Measurements from ENCODE around the gene HIGD1A. TPM values are rescaled to one million over a fixed set of nuclear protein-coding genes. Genes with fewer than 3 reads are reported as not detected.

The HIGD1A gene
- total RNA-seq, 1 donor from 2014 or later: 190 TPM

- TF ChIP-seq CTCF (IDR thresholded peaks at IDR 0.05; ENCODE audit: insufficient read depth, low read length, poor library complexity, severe bottlenecking): peak; percentile 84
- H3K4me3 ChIP-seq (ENCODE audit: low read depth, low read length): no peak overlapping the region
- H3K36me3 ChIP-seq (ENCODE audit: control insufficient read depth, insufficient read depth, low read length): no peaks in the 10 kb centered on the region
- no peaks in the 10 kb centered on the region for H3K27me3 ChIP-seq (ENCODE audit: control insufficient read depth, insufficient read depth, low read length)
- no peak for DNase-seq (ENCODE audit: low read depth)
Measured at GRCh38 chr3:42831321-42831713, 27.0 kb upstream of the HIGD1A start.

- DNase-seq (ENCODE audit: low read depth): no peak
- no peaks in the 10 kb centered on the region for H3K27me3 ChIP-seq (ENCODE audit: control insufficient read depth, insufficient read depth, low read length)
Measured at GRCh38 chr3:42830437-42831320, 26.4 kb upstream of the HIGD1A start.

GRCh38 chr3:42829628-42830436 lies 25.5 kb upstream of the HIGD1A start:
- no peaks in the 10 kb centered on the region for H3K27me3 ChIP-seq (ENCODE audit: control insufficient read depth, insufficient read depth, low read length)

More at GRCh38 chr3:42830437-42831320, 26.4 kb upstream of the HIGD1A start:
- peak; percentile 57 for TF ChIP-seq CTCF (IDR thresholded peaks at IDR 0.05; ENCODE audit: insufficient read depth, low read length, poor library complexity, severe bottlenecking)
- H3K4me3 ChIP-seq (ENCODE audit: low read depth, low read length): no peak overlapping the region
- no peaks in the 10 kb centered on the region for H3K36me3 ChIP-seq (ENCODE audit: control insufficient read depth, insufficient read depth, low read length)

GRCh38 chr3:42829083-42829627 lies 24.9 kb upstream of the HIGD1A start:
- no peak overlapping the region for H3K4me3 ChIP-seq (ENCODE audit: low read depth, low read length)
- DNase-seq (ENCODE audit: low read depth): no peak
- no peak for TF ChIP-seq CTCF (IDR thresholded peaks at IDR 0.05; ENCODE audit: insufficient read depth, low read length, poor library complexity, severe bottlenecking)
- H3K27me3 ChIP-seq (ENCODE audit: control insufficient read depth, insufficient read depth, low read length): no peaks in the 10 kb centered on the region
- H3K36me3 ChIP-seq (ENCODE audit: control insufficient read depth, insufficient read depth, low read length): no peaks in the 10 kb centered on the region

More at GRCh38 chr3:42829628-42830436, 25.5 kb upstream of the HIGD1A start:
- DNase-seq (ENCODE audit: low read depth): no peak
- no peaks in the 10 kb centered on the region for H3K36me3 ChIP-seq (ENCODE audit: control insufficient read depth, insufficient read depth, low read length)
- TF ChIP-seq CTCF (IDR thresholded peaks at IDR 0.05; ENCODE audit: insufficient read depth, low read length, poor library complexity, severe bottlenecking): no peak
- no peak overlapping the region for H3K4me3 ChIP-seq (ENCODE audit: low read depth, low read length)

- Histone ChIP-seq H3K27me3 (ENCODE audit: control insufficient read depth, insufficient read depth, low read length) (no peaks in the 10 kb centered on the region), H3K36me3 (ENCODE audit: control insufficient read depth, insufficient read depth, low read length) (no peaks in the 10 kb centered on the region), H3K4me3 (ENCODE audit: low read depth, low read length) (no peak overlapping the region)
- TF ChIP-seq CTCF (IDR thresholded peaks at IDR 0.05; ENCODE audit: insufficient read depth, low read length, poor library complexity, severe bottlenecking): no peak
- no peak for DNase-seq (ENCODE audit: low read depth)
Measured at GRCh38 chr3:42827654-42828053, 23.4 kb upstream of the HIGD1A start.
